NCI-H446 treated with DMSO at 0.1 percent for 48 hours (cell line): ENCODE results near the gene NKX2-2.

Experiments
- DNase-seq: peaks from one replicate; lab custom pipeline; 2025; lab: John Stamatoyannopoulos, UW

NKX2-2 gene

GRCh38 chr20:21521596-21522480 lies 8.0 kb upstream of the NKX2-2 start:
- no peak for DNase-seq

GRCh38 chr20:21520702-21521595 lies 7.1 kb upstream of the NKX2-2 start:
- no peak for DNase-seq

- no peak for DNase-seq
Observed at GRCh38 chr20:21519136-21519584, 5.3 kb upstream of the NKX2-2 start.

- DNase-seq = no peak
Observed at GRCh38 chr20:21518292-21518991, 4.6 kb upstream of the NKX2-2 start.

GRCh38 chr20:21517566-21518277 lies 3.9 kb upstream of the NKX2-2 start:
- DNase-seq = no peak

GRCh38 chr20:21516861-21517565 lies 3.1 kb upstream of the NKX2-2 start:
- no peak for DNase-seq

- DNase-seq = no peak
Observed at GRCh38 chr20:21516180-21516567, 2.3 kb upstream of the NKX2-2 start.

GRCh38 chr20:21515300-21516179 lies 1.7 kb upstream of the NKX2-2 start:
- DNase-seq = no peak

GRCh38 chr20:21514553-21515251 lies 838 bp upstream of the NKX2-2 start:
- no peak for DNase-seq

- DNase-seq = no peak
Observed at GRCh38 chr20:21513181-21513663, 642 bp downstream of the NKX2-2 start.

- DNase-seq = no peak
Observed at GRCh38 chr20:21512634-21513180, 1.2 kb downstream of the NKX2-2 start.

GRCh38 chr20:21511850-21512633 lies 1.8 kb downstream of the NKX2-2 start:
- DNase-seq = no peak

- no peak for DNase-seq
Observed at GRCh38 chr20:21511485-21511849, 2.4 kb downstream of the NKX2-2 start.

GRCh38 chr20:21510414-21511384 lies 3.2 kb downstream of the NKX2-2 start:
- DNase-seq = no peak

- no peak for DNase-seq
Observed at GRCh38 chr20:21509597-21510371, 4.1 kb downstream of the NKX2-2 start.

GRCh38 chr20:21509079-21509596 lies 4.7 kb downstream of the NKX2-2 start:
- DNase-seq = no peak
